Loucy (cell line): ENCODE results near the gene CGB7.

ENCODE experiments used
- H2AFZ ChIP-seq: fragments of 200-600 bp; sonication (generic); 2 replicates; pipeline ENCODE4 v1.6.0; 2016; ENCODE audit warnings: antibody characterized with exemption, mild to moderate bottlenecking, low read length, moderate library complexity
- H3F3A ChIP-seq: fragments of 200-600 bp; 2 replicates; pipeline ENCODE4 v1.6.0; 2016; ENCODE audit warnings: antibody characterized with exemption, low read depth, mild to moderate bottlenecking
- H3K27me3 ChIP-seq: fragments of 200-600 bp; sonication (generic); 2 replicates; pipeline ENCODE4 v1.6.1; 2014; ENCODE audit warnings: low read length, mild to moderate bottlenecking; ENCODE audit not compliant: insufficient read depth, poor library complexity, severe bottlenecking
- H3K36me3 ChIP-seq: fragments of 200-600 bp; sonication (generic); 2 replicates; pipeline ENCODE4 v1.6.1; 2016; ENCODE audit warnings: low read length; ENCODE audit not compliant: insufficient read depth
- H3K4me1 ChIP-seq: fragments of 200-600 bp; sonication (generic); 2 replicates; pipeline ENCODE4 v1.5.1; 2014; ENCODE audit warnings: low read length, mild to moderate bottlenecking; ENCODE audit not compliant: insufficient read depth, poor library complexity, severe bottlenecking
- H3K4me2 ChIP-seq: fragments of 200-600 bp; sonication (generic); 2 replicates; pipeline ENCODE4 v1.6.0; 2014; ENCODE audit warnings: antibody characterized with exemption, low read length, low read depth, mild to moderate bottlenecking; ENCODE audit not compliant: poor library complexity, severe bottlenecking
- H3K4me3 ChIP-seq: fragments of 200-600 bp; sonication (generic); 2 replicates; pipeline ENCODE4 v1.5.1; 2014; ENCODE audit warnings: low read length, mild to moderate bottlenecking, mixed read lengths; ENCODE audit not compliant: poor library complexity, severe bottlenecking
- H3K79me2 ChIP-seq: fragments of 200-600 bp; sonication (generic); 2 replicates; pipeline ENCODE4 v1.6.1; 2014; ENCODE audit warnings: low read length; ENCODE audit not compliant: insufficient read depth
- H3K9ac ChIP-seq: fragments of 200-600 bp; sonication (generic); 2 replicates; pipeline ENCODE4 v1.6.0; 2014; ENCODE audit warnings: mild to moderate bottlenecking, low read depth, low read length, moderate library complexity; ENCODE audit not compliant: poor library complexity, severe bottlenecking
- H3K9me2 ChIP-seq: fragments of 200-600 bp; sonication (generic); replicated peaks from 2 replicates; pipeline ENCODE4 v1.6.1; 2016; ENCODE audit warnings: low read depth, low read length, mixed read lengths
- H3K9me3 ChIP-seq: fragments of 200-600 bp; sonication (generic); 2 replicates; pipeline ENCODE4 v1.6.1; 2014; ENCODE audit warnings: mild to moderate bottlenecking, antibody characterized with exemption, low read length, low read depth; ENCODE audit not compliant: insufficient read depth
- H4K20me1 ChIP-seq: fragments of 200-600 bp; sonication (generic); 2 replicates; pipeline ENCODE4 v1.6.0; 2014; ENCODE audit warnings: antibody characterized with exemption, low read length, mild to moderate bottlenecking; ENCODE audit not compliant: insufficient read depth, poor library complexity, severe bottlenecking
- EZH2phosphoT487 ChIP-seq: fragments of 200-600 bp; IDR thresholded peaks from 2 replicates; pipeline ENCODE4 v1.6.1; 2018; ENCODE audit warnings: antibody characterized with exemption, mild to moderate bottlenecking, moderate library complexity, borderline replicate concordance
- TF ChIP-seq, protein P1 (sequence below): fragments of 200-600 bp; sonication (generic); conservative IDR thresholded peaks from 2 replicates; pipeline ENCODE4 v1.5.1; 2014; ENCODE audit warnings: mild to moderate bottlenecking, antibody characterized with exemption, low read length

Gene CGB7

GRCh38 chr19:49103331-49104085 lies 46.0 kb upstream of the CGB7 start:
- no peaks in the 10 kb centered on the region for H3K4me1 ChIP-seq
- H3K79me2 ChIP-seq, result peaks cover 21% of the 10 kb centered on the region; the same call in 1 of the 2 replicates
- no peak overlapping the region for H3K4me2 ChIP-seq
- no peak overlapping the region for H3K4me3 ChIP-seq
- H3F3A ChIP-seq, result peaks cover 5% of the 10 kb centered on the region; the same call in 1 of the 2 replicates
- H3K9me3 ChIP-seq, result no peaks in the 10 kb centered on the region
- H2AFZ ChIP-seq, result no peak overlapping the region
- no peak for TF ChIP-seq EZH2phosphoT487
- TF ChIP-seq, protein P1, sequence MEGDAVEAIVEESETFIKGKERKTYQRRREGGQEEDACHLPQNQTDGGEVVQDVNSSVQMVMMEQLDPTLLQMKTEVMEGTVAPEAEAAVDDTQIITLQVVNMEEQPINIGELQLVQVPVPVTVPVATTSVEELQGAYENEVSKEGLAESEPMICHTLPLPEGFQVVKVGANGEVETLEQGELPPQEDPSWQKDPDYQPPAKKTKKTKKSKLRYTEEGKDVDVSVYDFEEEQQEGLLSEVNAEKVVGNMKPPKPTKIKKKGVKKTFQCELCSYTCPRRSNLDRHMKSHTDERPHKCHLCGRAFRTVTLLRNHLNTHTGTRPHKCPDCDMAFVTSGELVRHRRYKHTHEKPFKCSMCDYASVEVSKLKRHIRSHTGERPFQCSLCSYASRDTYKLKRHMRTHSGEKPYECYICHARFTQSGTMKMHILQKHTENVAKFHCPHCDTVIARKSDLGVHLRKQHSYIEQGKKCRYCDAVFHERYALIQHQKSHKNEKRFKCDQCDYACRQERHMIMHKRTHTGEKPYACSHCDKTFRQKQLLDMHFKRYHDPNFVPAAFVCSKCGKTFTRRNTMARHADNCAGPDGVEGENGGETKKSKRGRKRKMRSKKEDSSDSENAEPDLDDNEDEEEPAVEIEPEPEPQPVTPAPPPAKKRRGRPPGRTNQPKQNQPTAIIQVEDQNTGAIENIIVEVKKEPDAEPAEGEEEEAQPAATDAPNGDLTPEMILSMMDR, result no peak
- H3K36me3 ChIP-seq, result peaks cover 94% of the 10 kb centered on the region
- H4K20me1 ChIP-seq, result peaks cover 48% of the 10 kb centered on the region
- H3K9me2 ChIP-seq, result no peaks in the 10 kb centered on the region
- H3K27me3 ChIP-seq, result no peaks in the 10 kb centered on the region
- no peak overlapping the region for H3K9ac ChIP-seq

DNA sequence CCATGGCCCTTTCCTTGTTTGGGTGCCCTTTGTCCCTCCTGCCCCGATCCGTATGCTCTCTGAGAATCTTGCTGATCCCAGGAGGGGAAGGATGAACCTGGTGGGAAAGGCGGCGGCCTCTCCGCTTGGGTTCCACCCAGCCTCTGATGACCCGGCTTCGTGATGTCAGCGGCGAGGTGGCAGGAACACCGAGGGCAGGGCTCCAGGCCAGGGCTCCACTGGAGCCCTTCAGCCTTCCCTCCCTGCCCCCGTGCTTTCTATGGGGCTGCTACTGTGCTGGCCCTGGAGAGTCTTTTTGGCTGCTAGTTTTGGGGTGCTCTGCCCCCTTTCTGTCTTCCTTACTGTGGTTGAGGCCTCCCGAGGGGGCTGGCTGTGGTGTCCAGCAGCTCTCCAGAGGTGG lies 44.8 kb upstream of the CGB7 start:
- H4K20me1 ChIP-seq, result peaks cover 57% of the 10 kb centered on the region
- TF ChIP-seq, protein P1, result no peak
- TF ChIP-seq EZH2phosphoT487, result no peak
- H2AFZ ChIP-seq, result no peak overlapping the region
- H3K27me3 ChIP-seq, result no peaks in the 10 kb centered on the region
- H3K4me1 ChIP-seq, result peaks cover 11% of the 10 kb centered on the region
- H3K79me2 ChIP-seq, result peaks cover 30% of the 10 kb centered on the region; the same call in 1 of the 2 replicates
- peaks cover 92% of the 10 kb centered on the region for H3K36me3 ChIP-seq
- no peaks in the 10 kb centered on the region for H3K9me2 ChIP-seq
- H3K4me3 ChIP-seq, result no peak overlapping the region
- H3F3A ChIP-seq, result peaks cover 9% of the 10 kb centered on the region; the same call in 1 of the 2 replicates
- H3K9ac ChIP-seq, result no peak overlapping the region
- H3K9me3 ChIP-seq, result no peaks in the 10 kb centered on the region
- no peak overlapping the region for H3K4me2 ChIP-seq

DNA sequence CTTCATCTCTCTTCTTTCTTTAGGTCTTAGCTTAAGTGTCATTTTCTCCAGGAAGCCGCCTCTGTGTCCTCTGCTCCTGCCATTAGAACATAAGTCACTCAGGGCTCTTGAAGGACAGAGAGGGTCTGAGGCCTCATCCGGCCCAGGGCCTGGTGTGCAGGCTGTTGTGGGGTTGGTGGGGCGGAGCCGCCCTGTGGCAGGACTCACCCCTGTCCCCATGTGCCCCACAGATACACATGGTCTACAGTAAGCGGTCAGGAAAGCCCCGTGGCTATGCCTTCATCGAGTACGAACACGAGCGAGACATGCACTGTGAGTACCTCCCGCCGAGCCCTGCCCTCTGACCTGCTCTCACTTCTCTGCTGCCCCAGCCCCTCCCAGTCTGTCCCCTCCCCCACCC lies 43.6 kb upstream of the CGB7 start:
- Histone ChIP-seq H3F3A (peaks cover 10% of the 10 kb centered on the region; the same call in 1 of the 2 replicates), H3K9ac (no peak overlapping the region), H3K79me2 (peaks cover 35% of the 10 kb centered on the region; the same call in 1 of the 2 replicates), H3K36me3 (peaks cover 91% of the 10 kb centered on the region), H3K4me3 (no peak overlapping the region), H3K9me3 (no peaks in the 10 kb centered on the region), H3K4me1 (peaks cover 14% of the 10 kb centered on the region), H3K4me2 (no peak overlapping the region), H2AFZ (no peak overlapping the region), H4K20me1 (peaks cover 55% of the 10 kb centered on the region), H3K9me2 (no peaks in the 10 kb centered on the region), H3K27me3 (no peaks in the 10 kb centered on the region)
- TF ChIP-seq EZH2phosphoT487, result no peak
- TF ChIP-seq, protein P1, result no peak
